Vagina (tissue), 2 donors: ENCODE data around the gene OR52I1.

ENCODE experiments used
- POLR2AphosphoS5 ChIP-seq, 2 donors: sonication (generic); formaldehyde crosslinking; IDR thresholded peaks; one replicate each; pipeline ENCODE4 v1.9.0; 2017; ENCODE audit warnings: antibody characterized with exemption in 2 of 2, mild to moderate bottlenecking in 2 of 2, low read depth in 1 of 2; ENCODE audit not compliant: insufficient read depth in 1 of 2
- TF ChIP-seq, protein P1 (sequence below), 3 experiments: fragments of 450-650 bp in 2 of 3; fragments of 200-600 bp in 1 of 3; sonication (generic) in 1 of 3; IDR thresholded peaks; one replicate each; pipeline ENCODE4 v1.5.1; 2017 to 2019; ENCODE audit warnings: antibody characterized with exemption in 3 of 3, mild to moderate bottlenecking in 2 of 3, moderate library complexity in 2 of 3

DNA sequence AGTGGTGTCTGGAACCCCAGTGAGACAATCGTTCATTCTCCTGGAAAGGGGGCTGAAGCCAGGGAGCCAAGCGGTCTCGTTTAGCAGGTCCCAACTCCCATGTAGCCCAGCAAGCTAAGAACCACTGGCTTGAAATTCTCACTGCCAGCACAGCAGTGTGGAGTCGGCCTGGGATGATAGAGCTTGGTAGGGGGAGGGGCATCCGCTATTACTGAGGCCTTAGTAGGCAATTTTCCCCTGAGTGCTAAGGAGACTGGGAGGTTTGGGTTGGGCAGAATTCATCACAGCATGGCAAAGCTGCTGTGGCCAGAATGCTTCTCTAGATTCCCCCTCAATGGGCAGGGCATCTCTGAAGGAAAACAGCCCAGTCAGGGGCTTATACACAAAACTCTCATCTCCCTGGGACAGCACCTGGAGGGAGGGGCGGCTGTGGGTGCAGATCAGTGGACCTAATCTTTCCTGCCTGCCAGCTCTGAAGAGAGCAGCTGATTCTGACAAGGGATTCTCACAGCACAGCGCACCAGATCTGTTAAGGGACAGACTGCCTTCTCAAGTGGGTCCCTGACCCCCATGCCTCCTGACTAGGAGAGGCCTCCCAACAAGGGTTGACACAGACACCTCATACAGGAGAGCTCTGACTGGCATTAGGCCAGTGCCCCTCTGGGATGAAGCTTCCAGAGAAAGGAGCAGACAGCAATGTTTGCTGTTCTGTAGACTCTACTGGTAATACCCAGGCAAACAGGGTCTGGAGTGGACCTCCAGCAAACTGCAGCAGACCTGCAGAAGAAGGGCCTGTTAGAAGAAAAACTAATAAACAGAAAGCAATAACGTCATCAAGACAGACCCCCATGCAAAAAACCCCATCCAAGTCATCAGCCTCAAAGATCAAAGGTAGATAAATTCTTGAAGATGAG lies 34.1 kb upstream of the OR52I1 start:
- TF ChIP-seq, protein P1, sequence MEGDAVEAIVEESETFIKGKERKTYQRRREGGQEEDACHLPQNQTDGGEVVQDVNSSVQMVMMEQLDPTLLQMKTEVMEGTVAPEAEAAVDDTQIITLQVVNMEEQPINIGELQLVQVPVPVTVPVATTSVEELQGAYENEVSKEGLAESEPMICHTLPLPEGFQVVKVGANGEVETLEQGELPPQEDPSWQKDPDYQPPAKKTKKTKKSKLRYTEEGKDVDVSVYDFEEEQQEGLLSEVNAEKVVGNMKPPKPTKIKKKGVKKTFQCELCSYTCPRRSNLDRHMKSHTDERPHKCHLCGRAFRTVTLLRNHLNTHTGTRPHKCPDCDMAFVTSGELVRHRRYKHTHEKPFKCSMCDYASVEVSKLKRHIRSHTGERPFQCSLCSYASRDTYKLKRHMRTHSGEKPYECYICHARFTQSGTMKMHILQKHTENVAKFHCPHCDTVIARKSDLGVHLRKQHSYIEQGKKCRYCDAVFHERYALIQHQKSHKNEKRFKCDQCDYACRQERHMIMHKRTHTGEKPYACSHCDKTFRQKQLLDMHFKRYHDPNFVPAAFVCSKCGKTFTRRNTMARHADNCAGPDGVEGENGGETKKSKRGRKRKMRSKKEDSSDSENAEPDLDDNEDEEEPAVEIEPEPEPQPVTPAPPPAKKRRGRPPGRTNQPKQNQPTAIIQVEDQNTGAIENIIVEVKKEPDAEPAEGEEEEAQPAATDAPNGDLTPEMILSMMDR (IDR thresholded peaks at IDR 0.05): no peak
- no peak for TF ChIP-seq POLR2AphosphoS5 (IDR thresholded peaks at IDR 0.05; ENCODE audit: insufficient read depth in 1 of 2, low read depth in 1 of 2)
